HEK293T (cell line): ENCODE measurements around the gene AQP12A.

ENCODE experiments used
- ARNT ChIP-seq: fragments of 450-650 bp; IDR thresholded peaks from 2 replicates; pipeline ENCODE4 v1.6.1; 2017; ENCODE audit warnings: mild to moderate bottlenecking
- BHLHE40 ChIP-seq: fragments of 450-650 bp; IDR thresholded peaks from 2 replicates; pipeline ENCODE4 v1.6.1; 2016; ENCODE audit warnings: mild to moderate bottlenecking, moderate library complexity, borderline replicate concordance
- ELF4 ChIP-seq: fragments of 450-650 bp; IDR thresholded peaks from 2 replicates; pipeline ENCODE4 v1.6.1; 2017; ENCODE audit warnings: antibody characterized with exemption
- FOXA1 ChIP-seq: fragments of 450-650 bp; IDR thresholded peaks from 2 replicates; pipeline ENCODE4 v1.6.1; 2016; ENCODE audit warnings: mild to moderate bottlenecking
- HDGF ChIP-seq: fragments of 450-650 bp; IDR thresholded peaks from 2 replicates; pipeline ENCODE4 v1.6.1; 2017; ENCODE audit warnings: antibody characterized with exemption, borderline replicate concordance
- L3MBTL2 ChIP-seq: fragments of 450-650 bp; conservative IDR thresholded peaks from 2 replicates; pipeline ENCODE4 v1.6.1; 2016; ENCODE audit warnings: mild to moderate bottlenecking
- LEF1 ChIP-seq: fragments of 450-650 bp; IDR thresholded peaks from 2 replicates; pipeline ENCODE4 v1.6.1; 2017; ENCODE audit warnings: mild to moderate bottlenecking, borderline replicate concordance
- PKNOX1 ChIP-seq: fragments of 450-650 bp; IDR thresholded peaks from 2 replicates; pipeline ENCODE4 v1.6.1; 2016
- SP1 ChIP-seq: fragments of 450-650 bp; IDR thresholded peaks from 2 replicates; pipeline ENCODE4 v1.6.1; 2017
- SUZ12 ChIP-seq: fragments of 450-650 bp; IDR thresholded peaks from 2 replicates; pipeline ENCODE4 v1.6.1; 2016; ENCODE audit warnings: mild to moderate bottlenecking
- TARDBP ChIP-seq: fragments of 450-650 bp; IDR thresholded peaks from 2 replicates; pipeline ENCODE4 v1.6.1; 2016

GRCh38 chr2:240745456-240745855 is 53.8 kb downstream of the AQP12A start:
- TF ChIP-seq LEF1 (no peak), L3MBTL2 (no peak), SUZ12 (no peak), TARDBP (no peak), BHLHE40 (no peak), PKNOX1 (no peak), ELF4 (no peak), ARNT (no peak), SP1 (no peak), HDGF (no peak), FOXA1 (no peak)
